GM21423 (cell line): Measurements from ENCODE around the gene BTBD16.

Experiments used
- ATAC-seq: cut with Tn5 transposase; IDR thresholded peaks from one replicate; pipeline ENCODE4 v1.9.1; 2021; ENCODE audit warnings: mild to moderate bottlenecking, moderate library complexity; ENCODE audit not compliant: unreplicated experiment

BTBD16 gene

DNA sequence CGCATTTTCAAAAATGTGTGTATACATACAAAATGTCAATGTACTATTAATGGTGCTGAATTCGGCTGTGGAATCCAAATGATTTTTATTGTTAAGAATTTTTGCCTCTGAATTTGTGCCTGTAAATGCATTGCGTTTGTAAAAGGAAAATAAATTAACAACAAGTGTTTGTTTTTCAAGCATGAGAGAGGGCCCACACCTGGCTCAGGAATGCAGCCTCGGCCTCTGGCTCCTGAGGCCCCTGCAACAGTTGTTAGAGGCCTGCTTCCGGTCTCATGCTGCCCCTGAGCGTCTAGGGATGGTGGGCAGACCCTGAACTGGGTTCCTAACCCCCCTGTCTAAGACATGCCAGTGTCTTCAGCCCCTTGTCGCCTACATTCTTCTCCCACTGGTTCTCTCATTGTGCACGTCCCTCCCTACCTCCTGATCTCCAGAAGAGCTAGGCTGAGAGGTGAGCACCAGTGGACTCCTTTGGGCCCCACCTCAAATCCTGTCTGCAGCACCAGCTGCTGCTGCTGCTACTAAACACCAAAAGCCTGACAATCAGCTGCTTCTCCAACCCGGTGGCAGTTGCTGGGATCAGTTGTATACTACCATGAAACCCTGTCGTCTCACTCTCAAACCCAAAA, 1.9 kb upstream of the BTBD16 start:
- no peak for ATAC-seq

DNA sequence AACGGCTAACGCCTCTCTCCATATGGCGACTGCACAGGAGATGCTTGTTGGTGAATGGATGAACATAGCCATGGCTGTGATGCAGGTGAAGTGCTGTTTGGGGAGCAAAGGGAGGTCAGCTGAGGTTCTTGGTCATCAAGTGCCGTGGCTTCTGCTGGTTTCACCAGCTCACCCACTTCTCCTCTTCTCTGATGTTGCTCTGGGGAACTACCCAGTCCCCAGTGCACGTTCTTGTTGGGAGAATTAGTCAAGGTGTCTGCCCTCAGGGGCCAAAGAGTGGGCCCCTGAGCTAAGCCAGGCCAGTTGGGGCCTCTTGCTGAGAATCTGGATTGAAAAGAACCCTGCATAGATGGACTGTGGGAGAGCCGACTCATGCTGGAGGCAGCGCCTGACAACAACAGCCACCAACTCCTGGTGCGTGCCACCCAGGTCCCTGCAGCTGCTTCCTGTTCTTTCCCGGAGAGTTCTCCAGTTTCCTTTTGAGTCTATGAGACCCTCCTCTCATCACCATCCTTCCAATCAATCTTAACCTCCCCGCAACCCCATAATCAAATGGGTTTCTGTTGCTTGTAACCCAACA, 3.0 kb downstream of the BTBD16 start:
- ATAC-seq = no peak

DNA sequence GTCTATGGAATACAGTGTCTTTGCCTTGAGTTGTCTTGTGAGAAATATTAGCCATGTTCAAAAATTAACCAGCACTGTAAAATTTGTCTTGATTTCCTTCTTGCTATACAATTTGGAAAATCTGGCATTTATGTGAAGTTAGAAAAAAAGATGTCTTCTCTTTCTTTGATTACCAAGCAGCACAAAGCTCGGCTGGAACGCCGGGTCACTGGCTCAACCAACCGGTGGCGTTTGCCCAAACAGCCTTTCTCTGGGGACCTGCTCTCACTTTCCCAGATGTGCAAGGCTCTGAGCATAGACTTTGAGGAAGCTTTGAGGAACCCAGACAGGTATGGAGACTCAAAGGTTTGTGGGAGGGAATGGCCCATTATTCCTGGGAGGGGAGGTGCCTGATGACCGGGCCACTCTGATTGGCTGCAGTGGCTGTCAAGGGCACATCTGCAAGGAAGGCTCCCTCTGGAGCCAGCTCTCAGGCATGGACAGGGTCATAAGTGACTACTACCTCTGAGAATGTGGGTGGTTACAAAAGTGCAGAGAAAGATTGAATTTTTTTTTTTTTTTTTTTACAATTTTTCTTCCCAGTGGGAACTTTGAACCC, 5.6 kb downstream of the BTBD16 start:
- no peak for ATAC-seq

DNA sequence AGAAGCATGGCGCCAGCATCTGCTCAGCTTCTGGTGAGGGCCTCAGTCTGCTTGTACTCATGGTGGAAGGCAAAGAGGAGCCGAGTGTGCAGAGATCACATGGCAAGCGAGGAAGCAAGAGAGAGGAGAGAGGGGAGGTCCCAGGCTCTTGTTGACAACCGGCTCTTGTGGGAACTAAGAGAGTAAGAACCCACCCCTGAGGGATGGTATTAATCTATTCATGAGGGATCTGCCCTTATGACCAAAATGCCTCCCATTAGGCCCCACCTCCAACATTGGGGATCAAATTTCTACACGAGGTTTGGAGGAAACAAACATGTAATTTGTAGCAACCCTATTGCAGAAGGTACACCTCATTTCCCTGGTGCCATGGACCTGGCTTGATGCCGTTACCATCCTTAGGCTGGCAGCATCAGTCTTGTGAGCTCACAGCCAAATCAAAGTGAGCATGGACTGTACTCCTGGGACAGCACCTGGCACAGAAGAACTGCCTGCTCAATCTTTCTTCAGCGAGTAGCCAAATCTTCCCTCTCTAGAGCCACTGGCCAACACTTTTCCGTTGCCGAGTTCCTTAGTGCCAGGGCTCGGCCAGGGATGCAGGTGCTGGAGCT, 6.5 kb downstream of the BTBD16 start:
- ATAC-seq = no peak

DNA sequence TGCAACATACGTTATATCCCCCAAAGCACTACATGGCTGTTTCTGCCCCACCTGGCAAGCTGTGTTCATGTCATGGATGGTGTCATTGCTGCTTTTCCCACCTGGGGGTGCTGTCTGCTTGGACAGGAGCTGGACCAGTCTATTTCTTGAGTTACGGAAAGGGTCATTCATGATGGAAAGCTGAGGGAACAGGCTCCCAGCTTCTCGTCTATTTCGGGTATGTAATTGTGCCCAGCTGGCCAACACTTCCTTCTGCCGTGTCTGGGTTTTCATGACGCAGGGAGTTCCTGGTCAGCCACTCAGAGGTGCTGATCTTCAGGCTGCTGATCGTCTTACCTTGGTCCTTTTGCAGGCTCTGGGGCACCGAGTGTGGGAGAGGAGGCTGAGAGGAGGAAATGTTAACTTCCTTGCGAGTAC, 8.6 kb downstream of the BTBD16 start:
- no peak for ATAC-seq

DNA sequence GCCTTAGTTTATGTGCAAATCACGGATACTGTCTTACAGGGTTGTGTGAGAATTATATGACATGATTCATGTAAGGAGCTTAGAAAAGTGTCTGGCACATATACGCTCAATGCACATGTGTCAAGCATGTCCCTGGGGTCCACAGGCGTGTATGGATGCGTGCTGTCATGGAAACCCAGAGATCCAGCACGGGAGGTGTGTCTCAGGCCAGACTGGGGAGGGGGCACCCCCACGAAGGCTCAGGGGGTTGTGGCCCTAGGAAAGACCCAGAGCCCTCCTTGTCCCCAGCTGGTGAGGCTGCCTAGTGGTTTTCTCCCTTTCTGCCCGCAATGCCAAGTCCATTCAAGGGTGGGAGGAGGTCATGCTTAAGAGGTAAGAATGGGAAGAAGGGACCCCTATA, 9.1 kb downstream of the BTBD16 start:
- no peak for ATAC-seq

DNA sequence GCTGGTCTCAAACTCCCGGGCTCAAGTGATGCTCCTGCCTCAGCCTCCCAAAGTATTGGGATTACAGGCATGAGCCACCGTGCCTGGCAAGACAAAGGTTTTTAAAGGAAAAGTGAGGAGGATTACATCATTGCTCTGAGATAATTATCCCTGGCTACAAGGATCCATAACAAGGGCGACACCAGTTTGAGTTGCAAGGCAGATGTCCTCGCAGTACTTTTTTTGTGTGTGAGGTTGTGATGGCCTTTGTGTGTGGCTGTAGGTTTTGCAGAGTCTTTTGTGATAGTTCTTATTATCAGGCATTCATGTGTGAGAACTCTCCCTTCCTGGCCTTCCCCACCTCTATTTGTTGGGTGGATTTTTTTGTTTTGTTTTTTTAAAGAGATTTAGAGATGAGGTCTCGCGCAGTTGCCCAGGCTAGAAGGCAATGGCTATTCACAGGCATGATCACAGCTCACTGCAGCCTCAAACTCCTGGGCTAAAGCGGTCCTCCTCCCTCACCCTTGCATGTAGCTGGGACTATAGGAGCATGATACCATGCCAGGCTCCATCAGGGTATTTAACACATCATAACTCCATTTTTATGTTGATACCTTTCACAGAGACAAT, 10.0 kb downstream of the BTBD16 start:
- ATAC-seq = no peak

DNA sequence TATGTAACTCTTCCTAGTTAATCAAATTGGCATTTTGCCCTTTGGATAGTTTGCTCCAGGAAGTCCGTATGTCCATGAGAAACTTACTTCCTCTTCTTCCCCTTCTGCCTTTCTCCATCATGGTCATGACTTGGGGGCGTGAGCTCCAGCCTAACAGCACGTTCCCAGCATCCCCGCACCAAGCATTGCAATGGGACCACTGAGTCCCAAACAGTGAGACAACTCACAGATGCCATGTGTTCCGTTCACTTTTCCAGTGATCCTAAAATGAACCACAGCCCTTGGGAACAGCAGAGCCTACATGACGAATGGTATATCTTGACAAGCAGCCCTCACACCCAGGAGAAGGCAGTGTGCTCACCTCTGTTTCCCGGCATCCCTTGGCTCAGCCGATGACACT, 10.7 kb downstream of the BTBD16 start:
- ATAC-seq = no peak

DNA sequence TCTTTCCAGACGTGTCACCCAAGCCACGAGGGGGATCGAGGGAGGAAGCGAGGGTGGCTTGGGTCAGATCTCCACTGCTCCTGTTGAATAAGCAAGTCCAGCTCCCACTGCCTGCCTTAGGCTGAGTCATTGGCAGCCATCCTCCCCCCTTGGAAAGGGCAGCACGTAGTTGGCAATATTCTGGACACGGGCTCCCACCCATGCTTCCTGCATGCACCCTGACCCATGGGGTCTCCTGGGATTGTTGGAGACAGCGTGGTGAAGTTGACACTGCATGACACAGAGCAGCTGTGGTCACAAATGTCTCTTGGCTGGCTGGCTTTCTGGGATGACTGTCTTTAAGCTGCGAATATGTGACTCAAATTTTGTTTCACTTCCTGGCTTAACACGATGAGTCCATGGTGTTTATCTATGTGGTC, 11.2 kb downstream of the BTBD16 start:
- ATAC-seq = no peak

DNA sequence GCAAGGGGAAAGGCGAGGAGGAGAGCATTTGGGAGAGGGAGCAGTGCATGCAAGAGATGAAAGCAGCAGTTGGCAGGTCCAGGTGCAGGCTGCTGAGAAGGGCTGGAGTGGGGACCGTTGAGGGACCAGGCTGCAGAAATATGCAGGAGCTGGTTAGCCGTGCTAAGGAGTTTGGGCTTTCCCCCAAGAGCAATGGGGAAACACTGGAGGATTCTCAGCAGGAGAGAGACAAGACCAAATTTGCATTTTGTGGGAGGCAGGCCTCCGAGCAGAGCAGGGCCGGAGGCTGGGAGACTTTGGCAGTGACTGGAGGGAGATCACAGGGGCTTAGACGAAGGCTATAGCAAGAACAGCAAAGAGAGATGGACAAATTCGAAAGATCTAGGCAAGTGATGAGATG, 11.8 kb downstream of the BTBD16 start:
- no peak for ATAC-seq

DNA sequence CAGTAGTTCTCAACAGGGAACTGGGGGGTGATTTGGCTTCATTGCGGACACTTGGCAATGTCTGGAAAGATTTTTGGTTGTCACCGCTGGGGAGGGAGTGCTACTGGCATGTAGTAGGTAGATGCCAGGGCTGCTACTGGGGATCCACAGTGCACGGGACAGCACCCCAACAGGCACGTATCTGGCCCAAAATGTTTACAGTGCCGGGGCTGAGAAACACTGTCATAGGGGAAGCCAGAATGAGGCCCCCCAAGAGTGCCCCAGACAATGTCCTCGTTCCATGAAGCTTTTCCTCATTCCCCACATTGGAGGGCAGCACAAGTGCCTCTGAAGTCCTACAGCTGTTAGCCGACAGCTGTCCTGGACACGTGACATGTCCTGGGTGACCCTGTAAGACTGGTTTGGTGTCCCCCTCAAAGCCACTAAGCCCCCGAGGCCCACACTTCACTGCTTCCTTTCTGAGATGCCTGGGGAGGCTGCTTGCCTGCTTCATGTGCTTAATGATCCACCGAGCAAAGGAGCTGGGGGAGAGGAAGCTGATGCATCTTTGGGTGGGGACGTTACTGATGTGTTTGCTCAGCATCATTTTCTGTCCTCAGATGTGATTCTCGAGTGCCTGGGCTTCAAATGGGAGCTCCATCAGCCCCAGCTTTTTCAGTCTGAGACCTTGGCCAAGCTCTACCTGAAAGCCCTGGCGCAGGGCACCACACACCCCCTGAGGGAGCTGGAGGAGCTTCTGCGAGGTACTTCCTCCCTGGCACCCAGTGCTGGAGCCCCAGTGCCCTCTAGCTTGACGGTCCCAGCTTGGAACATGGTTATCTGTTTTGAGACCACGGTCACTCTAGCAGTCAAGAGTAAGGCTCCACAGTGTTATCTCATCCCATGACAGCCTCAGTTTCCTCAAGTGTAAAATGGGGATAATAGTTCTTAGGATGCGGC, 14.7 kb downstream of the BTBD16 start:
- no peak for ATAC-seq

DNA sequence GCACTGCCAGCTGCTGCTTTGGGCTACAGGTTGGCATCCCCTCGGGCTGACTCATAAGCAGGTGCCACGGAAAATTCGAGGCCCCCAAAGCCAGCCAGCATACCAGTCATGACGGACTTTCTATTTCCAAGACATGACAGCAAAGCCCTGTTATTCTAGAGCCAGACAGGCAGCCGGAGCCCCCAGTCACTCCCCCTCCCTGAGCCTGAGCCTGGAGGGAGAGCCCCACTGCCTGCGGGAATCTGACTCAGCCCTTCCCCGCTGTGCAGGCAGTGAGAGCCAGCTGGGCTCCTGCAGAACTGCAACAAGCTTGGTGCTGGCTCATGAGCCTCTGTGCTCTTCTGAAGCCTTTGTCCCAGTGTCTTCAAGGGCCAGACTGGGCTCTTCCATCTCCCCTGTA, 15.8 kb downstream of the BTBD16 start:
- ATAC-seq = no peak

DNA sequence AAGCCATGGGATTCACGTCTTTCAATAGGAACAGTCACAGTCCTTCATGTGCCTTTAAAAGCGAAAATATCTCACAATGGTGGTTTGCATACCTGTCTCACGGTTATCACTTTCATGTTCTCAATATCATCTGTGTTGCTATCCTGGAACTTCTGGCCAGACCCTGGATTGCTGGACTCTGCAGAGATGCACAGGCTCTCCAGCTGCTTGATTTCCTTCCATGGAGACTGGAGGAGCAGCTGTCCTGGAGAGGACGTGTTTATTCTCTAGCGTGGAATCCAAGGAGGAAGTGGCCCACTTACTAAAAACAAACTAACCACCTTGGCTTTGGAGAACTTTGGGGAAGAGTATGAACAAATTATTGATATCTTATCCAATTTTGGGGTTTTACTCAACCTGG, 16.5 kb downstream of the BTBD16 start:
- no peak for ATAC-seq

DNA sequence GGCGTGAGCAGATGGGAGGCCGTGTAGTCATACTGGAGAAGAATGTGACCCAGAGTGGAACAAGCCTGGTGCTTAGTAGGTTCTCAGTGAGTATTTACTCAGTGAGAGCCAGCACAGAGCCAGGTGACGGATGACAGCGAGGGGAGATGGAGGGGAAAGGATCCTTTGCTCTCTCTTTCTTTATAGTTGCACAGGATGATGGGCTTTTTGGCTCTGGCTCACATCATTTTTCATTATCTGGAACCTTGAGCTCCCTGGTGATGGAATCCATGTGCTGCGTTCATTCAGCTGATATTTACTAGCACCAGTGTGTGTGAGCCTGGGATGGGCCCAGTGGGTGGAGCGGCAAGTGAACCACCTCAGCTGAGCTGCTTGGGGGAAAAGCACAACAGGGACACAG, 17.2 kb downstream of the BTBD16 start:
- no peak for ATAC-seq

DNA sequence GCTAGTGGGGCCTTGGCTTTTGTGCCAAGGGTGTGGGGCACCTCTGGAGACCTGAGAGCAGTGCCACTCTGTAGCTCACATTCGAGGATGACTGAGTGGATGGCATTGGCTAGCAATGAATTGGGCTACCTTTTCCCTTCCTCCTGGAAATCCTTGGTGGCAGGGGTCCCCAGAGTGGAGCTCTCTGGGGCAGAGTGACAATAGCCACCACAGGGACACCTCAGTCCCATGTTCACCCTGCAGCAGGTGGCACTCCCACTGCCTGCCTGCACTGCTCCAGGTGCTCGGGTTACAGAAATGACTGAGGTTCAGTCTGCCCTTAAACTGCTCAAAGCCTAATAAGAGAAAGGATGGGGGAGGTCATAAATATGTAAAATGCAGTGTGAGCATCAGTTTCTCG, 17.8 kb downstream of the BTBD16 start:
- ATAC-seq = no peak

DNA sequence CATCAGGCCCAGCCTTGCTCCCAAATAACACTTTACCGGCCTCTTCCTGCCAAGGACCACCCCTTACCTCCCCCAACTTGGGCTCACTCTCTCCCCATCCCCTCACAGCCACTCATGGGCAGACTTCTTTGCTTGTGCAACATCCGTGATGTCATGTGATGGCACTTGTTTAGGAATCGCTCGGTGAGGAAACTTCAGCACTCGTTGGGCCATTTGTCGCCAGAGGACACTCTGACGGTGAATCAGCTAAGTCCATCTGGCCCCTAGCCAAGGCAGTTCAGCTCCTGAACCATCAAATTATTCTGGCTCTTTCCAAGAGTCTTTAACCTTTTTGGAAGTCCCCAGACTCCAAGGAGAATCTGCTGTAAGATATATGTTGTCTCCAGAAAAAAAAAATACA, 19.2 kb downstream of the BTBD16 start:
- no peak for ATAC-seq

DNA sequence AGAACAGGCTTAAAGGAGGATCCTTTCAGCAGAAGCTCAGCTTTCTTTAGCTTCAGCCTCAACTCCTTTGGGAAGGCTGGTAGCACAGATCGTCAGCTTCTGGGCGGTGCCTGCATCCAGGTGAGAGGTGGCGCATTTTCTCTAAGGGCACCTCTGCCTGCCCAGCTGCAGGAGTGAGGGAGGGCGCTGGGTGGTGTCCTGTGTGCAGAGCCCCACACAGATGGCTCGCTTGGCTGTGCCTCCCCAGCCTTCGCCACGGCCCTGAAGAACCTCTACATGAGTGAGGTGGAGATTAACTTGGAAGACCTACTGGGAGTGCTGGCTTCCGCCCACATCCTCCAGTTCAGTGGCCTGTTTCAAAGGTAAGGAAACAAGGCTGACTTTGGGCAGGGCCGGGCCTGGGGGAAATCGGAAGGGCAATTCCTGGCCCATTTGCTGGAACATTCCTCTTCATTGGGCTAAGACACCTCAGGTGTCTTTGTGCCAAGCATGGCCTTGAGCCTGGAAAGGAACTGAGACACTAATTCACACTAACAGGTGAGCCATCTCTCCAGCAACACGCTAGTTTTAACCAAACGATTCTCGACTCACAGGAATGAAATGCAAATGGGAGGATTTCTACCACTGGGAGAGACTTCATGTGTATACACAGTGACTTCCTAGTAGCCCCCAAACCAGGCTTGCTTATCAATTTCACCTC, 19.9 kb downstream of the BTBD16 start:
- no peak for ATAC-seq

DNA sequence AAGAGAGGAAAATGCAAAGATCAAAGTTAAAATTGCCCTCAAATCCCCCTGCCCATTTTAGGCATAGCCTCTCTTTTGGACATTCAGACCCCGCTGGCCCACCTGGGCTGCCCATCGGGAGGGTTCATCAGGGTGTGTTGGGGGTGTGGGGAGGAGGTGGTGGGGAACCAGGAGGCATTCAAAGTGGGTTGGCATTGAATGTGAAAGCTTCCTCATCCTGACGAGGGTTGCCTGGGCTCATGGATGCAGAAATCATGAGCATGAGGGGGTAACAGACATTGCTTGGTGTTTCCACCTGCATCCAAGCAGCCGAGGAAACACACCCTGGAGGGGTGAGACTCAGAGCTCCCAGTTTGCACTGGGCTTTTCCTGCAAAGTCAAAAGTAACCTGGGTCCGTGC, 20.6 kb downstream of the BTBD16 start:
- ATAC-seq = no peak

DNA sequence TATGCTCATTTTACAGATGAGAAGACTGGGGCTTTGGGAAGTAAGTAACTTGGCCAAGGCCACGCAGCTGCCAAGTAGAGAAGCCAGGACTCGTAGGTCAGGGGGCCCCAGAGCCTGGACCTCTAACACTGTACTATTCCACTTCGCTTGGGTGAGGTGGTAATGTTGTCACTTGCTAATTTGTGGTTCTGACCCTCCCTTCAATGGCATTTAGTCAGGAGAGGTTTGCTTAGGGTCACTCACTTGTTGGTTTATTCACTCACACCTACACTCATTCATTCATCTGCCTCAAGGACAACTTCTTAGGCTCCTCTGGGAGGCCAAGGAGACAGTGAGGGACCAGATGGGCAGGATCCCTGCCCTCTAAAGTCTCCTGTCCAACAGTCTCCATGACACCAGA, 21.3 kb downstream of the BTBD16 start:
- no peak for ATAC-seq
